GM12878 (cell line): ENCODE data around the gene TTLL12. TPM values are rescaled to one million over a fixed set of nuclear protein-coding genes. Genes with fewer than 3 reads are reported as not detected.

Experiments
- ATAC-seq: fragments of 200-7000 bp; cut with Tn5 transposase; 3 replicates; pipeline ENCODE4 v1.9.1; 2020; ENCODE audit warnings: mild to moderate bottlenecking, moderate library complexity
- BruUV-seq: library from RNA; stranded (reverse); fragments of 400-500 nt; replicated peaks from 2 replicates; lab custom pipeline; 2021; lab: Mats Ljungman, UMichigan
- CTCF ChIA-PET: fragments of 300-600 bp; sonication (Branson Sonifier 250); formaldehyde crosslinking; extraction: SDS; loops from one replicate; lab custom pipeline; 2021; ENCODE audit warnings: inconsistent platforms; lab: Yijun Ruan, JAX
- POLR2A ChIA-PET: fragments of 350-600 bp; formaldehyde crosslinking; extraction: SDS; loops from one replicate; lab custom pipeline; 2021; ENCODE audit warnings: inconsistent platforms; lab: Charles Lee
- RAD21 ChIA-PET: fragments of 300-600 bp; sonication (Branson Sonifier 250); formaldehyde crosslinking; loops from one replicate; lab custom pipeline; 2023; ENCODE audit warnings: antibody characterized with exemption; ENCODE audit not compliant: unreplicated experiment; lab: Charles Lee
- SMC1A ChIA-PET: fragments of 300-600 bp; sonication (Branson Sonifier 250); formaldehyde crosslinking; loops from one replicate; lab custom pipeline; 2023; ENCODE audit not compliant: unreplicated experiment, uncharacterized antibody; lab: Charles Lee
- DNase-seq: peaks from one replicate; pipeline ENCODE4 v3.0.0-alpha.2; 2011; ENCODE audit warnings: low read depth, low spot score
- FAIRE-seq: peaks from 3 replicates; lab custom pipeline; 2011; peaks lifted over from hg19 to GRCh38; lab: Jason Lieb, UNC
- H2AFZ ChIP-seq: 2 replicates; pipeline ENCODE4 v1.6.0; 2011; ENCODE audit warnings: low read depth, low read length, control low read depth; ENCODE audit not compliant: control insufficient read depth
- H3K27ac ChIP-seq: 2 replicates; pipeline ENCODE4 v1.5.1; 2011; ENCODE audit warnings: control low read depth; ENCODE audit not compliant: control insufficient read depth, insufficient read depth
- H3K27me3 ChIP-seq, 2 experiments: replicated peaks in 1 of 2; 2 replicates each; pipeline versions ENCODE4 v1.6.0 to v1.6.1; 2011; ENCODE audit warnings: low read length in 1 of 2; ENCODE audit not compliant: control insufficient read depth in 2 of 2, insufficient read depth in 2 of 2
- H3K36me3 ChIP-seq, 2 experiments: 2 replicates each; pipeline ENCODE4 v1.5.1; 2011; ENCODE audit warnings: low read length in 1 of 2; ENCODE audit not compliant: control insufficient read depth in 2 of 2, insufficient read depth in 2 of 2
- H3K4me1 ChIP-seq: 2 replicates; pipeline ENCODE4 v1.6.1; 2011; ENCODE audit warnings: mild to moderate bottlenecking, low read length, moderate library complexity, mixed read lengths; ENCODE audit not compliant: control insufficient read depth, insufficient read depth
- H3K4me2 ChIP-seq: 2 replicates; pipeline ENCODE4 v1.6.0; 2011; ENCODE audit warnings: control low read depth; ENCODE audit not compliant: control insufficient read depth, insufficient read depth
- H3K4me3 ChIP-seq: fragments of 200-600 bp; sonication (generic); 2 replicates; pipeline ENCODE4 v1.5.1; 2016
- H3K79me2 ChIP-seq: 2 replicates; pipeline ENCODE4 v1.6.0; 2011; ENCODE audit warnings: low read length; ENCODE audit not compliant: control insufficient read depth, insufficient read depth
- H3K9ac ChIP-seq: 2 replicates; pipeline ENCODE4 v1.8.0; 2011; ENCODE audit warnings: low read length, control low read depth, mixed read lengths; ENCODE audit not compliant: control insufficient read depth, insufficient read depth
- H3K9me3 ChIP-seq: replicated peaks from 3 replicates; pipeline ENCODE4 v1.5.1; 2011; ENCODE audit warnings: mild to moderate bottlenecking, low read length; ENCODE audit not compliant: control insufficient read depth, insufficient read depth
- H4K20me1 ChIP-seq: 2 replicates; pipeline ENCODE4 v1.6.0; 2011; ENCODE audit not compliant: control insufficient read depth, insufficient read depth
- CREB1 ChIP-seq: IDR thresholded peaks from 2 replicates; pipeline ENCODE4 v1.6.1; 2012; ENCODE audit warnings: low read depth, mild to moderate bottlenecking, inconsistent platforms
- ELK1 ChIP-seq: IDR thresholded peaks from 2 replicates; pipeline ENCODE4 v1.6.1; 2012; ENCODE audit warnings: low read depth, low read length, improper control_type of control experiment
- IKZF1 ChIP-seq: fragments of 450-650 bp; conservative IDR thresholded peaks from 2 replicates; pipeline ENCODE4 v1.6.1; 2017; ENCODE audit warnings: antibody characterized with exemption, mild to moderate bottlenecking
- IKZF2 ChIP-seq, 2 experiments: fragments of 450-650 bp; IDR thresholded peaks; 2 replicates each; pipeline ENCODE4 v1.6.1; 2017; ENCODE audit warnings: mild to moderate bottlenecking in 2 of 2, moderate library complexity in 2 of 2
- JUNB ChIP-seq: IDR thresholded peaks from 2 replicates; pipeline ENCODE4 v1.6.1; 2016; ENCODE audit warnings: antibody characterized with exemption, mild to moderate bottlenecking
- NFYA ChIP-seq: IDR thresholded peaks from 2 replicates; pipeline ENCODE4 v1.6.1; 2011; ENCODE audit warnings: low read depth, mild to moderate bottlenecking, low read length, improper control_type of control experiment, borderline replicate concordance
- NFYB ChIP-seq: IDR thresholded peaks from 2 replicates; pipeline ENCODE4 v1.6.1; 2011; ENCODE audit warnings: low read depth, mild to moderate bottlenecking, low read length, improper control_type of control experiment, moderate library complexity; ENCODE audit not compliant: insufficient read depth
- TAF1 ChIP-seq: IDR thresholded peaks from 2 replicates; pipeline ENCODE4 v1.6.1; 2011; ENCODE audit warnings: mild to moderate bottlenecking, low read depth, low read length, borderline replicate concordance
- WGBS: methylation state at CpG from one replicate; pipeline ENCODE4 v1.1.6; 2016; ENCODE audit warnings: low lambda C conversion rate; ENCODE audit not compliant: insufficient replicate concordance, insufficient coverage; ENCODE audit errors: missing lambda C conversion rate; 5-methylcytosine and 5-hydroxymethylcytosine counted together
- in situ Hi-C: fragments of 300-500 bp; cut with MboI; formaldehyde crosslinking; loops from 9 replicates; pipeline ENCODE4 v1.14.3; 2018; ENCODE audit warnings: mixed read lengths
- intact Hi-C: fragments of 100-400 bp; cut with micrococcal nuclease; formaldehyde crosslinking; loops from one replicate; pipeline ENCODE4 v1.14.2; 2022; ENCODE audit not compliant: unreplicated experiment
- polyA plus RNA-seq, 11 experiments: library from polyadenylated mRNA; depleted of rRNA in 4 of 11; unstranded in 6 of 11; stranded (reverse) in 5 of 11; fragments of >200 nt; fragmentation: Nextera tagmentation in 4 of 11; fragmentation: Illumina TruSeq in 1 of 11; extraction: Ambion mirVana in 4 of 11; extraction: Trizol in 1 of 11; gene quantifications; 1 replicate in 1 of 11; 2 replicates in 10 of 11; pipeline versions ENCODE4 v1.2.1 to v1.2.3, GENCODE V29; 2011 to 2016; ENCODE audit warnings: inconsistent platforms in 2 of 11, missing spikeins in 2 of 11, low read depth in 1 of 11
- total RNA-seq, 4 experiments: library from RNA; depleted of rRNA in 3 of 4; stranded (reverse); fragments of >200 nt in 3 of 4; fragmentation: Illumina TruSeq in 1 of 4; extraction: Trizol in 1 of 4; gene quantifications; 2 replicates each; pipeline versions ENCODE4 v1.2.1 to v1.2.3, GENCODE V29; 2013 to 2021
- TF ChIP-seq, protein P1 (sequence below): fragments of 450-650 bp; IDR thresholded peaks from 2 replicates; pipeline ENCODE4 v1.6.1; 2017; ENCODE audit warnings: mild to moderate bottlenecking, moderate library complexity
- TF ChIP-seq, protein P2 (sequence below): fragments of 450-650 bp; IDR thresholded peaks from 2 replicates; pipeline ENCODE4 v1.6.1; 2017; ENCODE audit warnings: low read depth, mild to moderate bottlenecking, moderate library complexity

The TTLL12 gene
- total and polyA plus RNA-seq, 10 of the 15 experiments (the other 5 are each of a cell fraction or from before 2014, with no cell fraction given): 1.00 to 89.8 (median 38.5) TPM

DNA sequence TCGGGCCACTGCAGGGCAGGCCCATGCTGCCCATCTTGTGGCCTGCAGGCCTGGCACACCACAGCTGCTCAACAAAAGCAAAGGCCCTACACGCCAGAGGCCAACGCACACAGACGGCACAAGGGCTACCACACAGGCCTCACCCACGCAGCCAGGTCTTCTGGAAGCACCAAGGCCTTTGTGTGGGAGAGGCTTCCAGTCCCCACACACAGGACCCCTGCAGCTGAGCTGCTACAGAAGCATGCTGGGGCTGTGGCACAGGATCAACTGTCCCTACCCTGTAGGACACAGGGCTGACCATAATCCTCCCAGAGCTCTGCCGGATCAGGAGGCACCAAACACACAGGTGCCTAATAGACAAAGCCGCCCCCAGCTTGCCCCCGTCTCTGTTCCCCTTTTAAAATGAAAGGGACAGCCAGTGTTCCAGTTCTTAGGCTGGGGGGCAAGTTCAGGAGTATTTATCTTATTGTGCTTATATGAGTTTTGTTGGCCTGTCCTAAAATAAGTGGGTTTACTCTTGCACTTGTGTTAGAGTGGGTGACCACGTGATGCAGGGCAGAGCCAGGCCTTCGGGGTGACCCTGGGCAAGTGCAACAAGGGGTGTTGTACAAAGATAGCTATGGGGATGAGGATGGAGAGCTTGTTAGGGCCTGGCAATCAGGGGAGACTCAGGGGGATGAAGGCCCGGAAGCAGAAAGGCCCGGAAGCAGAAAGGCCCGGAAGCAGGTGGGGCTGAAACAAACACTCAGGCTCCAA lies 5.4 kb downstream of the TTLL12 start:
- no peak overlapping the region for H3K9ac ChIP-seq
- CTCF ChIA-PET: no interaction called here
- ATAC-seq: no peak
- DNase-seq: no peak
- no peak for FAIRE-seq
- TF ChIP-seq ELK1: no peak
- TF ChIP-seq, protein P1, sequence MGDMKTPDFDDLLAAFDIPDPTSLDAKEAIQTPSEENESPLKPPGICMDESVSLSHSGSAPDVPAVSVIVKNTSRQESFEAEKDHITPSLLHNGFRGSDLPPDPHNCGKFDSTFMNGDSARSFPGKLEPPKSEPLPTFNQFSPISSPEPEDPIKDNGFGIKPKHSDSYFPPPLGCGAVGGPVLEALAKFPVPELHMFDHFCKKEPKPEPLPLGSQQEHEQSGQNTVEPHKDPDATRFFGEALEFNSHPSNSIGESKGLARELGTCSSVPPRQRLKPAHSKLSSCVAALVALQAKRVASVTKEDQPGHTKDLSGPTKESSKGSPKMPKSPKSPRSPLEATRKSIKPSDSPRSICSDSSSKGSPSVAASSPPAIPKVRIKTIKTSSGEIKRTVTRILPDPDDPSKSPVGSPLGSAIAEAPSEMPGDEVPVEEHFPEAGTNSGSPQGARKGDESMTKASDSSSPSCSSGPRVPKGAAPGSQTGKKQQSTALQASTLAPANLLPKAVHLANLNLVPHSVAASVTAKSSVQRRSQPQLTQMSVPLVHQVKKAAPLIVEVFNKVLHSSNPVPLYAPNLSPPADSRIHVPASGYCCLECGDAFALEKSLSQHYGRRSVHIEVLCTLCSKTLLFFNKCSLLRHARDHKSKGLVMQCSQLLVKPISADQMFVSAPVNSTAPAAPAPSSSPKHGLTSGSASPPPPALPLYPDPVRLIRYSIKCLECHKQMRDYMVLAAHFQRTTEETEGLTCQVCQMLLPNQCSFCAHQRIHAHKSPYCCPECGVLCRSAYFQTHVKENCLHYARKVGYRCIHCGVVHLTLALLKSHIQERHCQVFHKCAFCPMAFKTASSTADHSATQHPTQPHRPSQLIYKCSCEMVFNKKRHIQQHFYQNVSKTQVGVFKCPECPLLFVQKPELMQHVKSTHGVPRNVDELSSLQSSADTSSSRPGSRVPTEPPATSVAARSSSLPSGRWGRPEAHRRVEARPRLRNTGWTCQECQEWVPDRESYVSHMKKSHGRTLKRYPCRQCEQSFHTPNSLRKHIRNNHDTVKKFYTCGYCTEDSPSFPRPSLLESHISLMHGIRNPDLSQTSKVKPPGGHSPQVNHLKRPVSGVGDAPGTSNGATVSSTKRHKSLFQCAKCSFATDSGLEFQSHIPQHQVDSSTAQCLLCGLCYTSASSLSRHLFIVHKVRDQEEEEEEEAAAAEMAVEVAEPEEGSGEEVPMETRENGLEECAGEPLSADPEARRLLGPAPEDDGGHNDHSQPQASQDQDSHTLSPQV: no peak
- TF ChIP-seq IKZF2 (IDR thresholded peaks at IDR 0.05): no peak
- TF ChIP-seq NFYA: no peak
- TF ChIP-seq, protein P2, sequence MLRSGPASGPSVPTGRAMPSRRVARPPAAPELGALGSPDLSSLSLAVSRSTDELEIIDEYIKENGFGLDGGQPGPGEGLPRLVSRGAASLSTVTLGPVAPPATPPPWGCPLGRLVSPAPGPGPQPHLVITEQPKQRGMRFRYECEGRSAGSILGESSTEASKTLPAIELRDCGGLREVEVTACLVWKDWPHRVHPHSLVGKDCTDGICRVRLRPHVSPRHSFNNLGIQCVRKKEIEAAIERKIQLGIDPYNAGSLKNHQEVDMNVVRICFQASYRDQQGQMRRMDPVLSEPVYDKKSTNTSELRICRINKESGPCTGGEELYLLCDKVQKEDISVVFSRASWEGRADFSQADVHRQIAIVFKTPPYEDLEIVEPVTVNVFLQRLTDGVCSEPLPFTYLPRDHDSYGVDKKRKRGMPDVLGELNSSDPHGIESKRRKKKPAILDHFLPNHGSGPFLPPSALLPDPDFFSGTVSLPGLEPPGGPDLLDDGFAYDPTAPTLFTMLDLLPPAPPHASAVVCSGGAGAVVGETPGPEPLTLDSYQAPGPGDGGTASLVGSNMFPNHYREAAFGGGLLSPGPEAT: no peak
- TF ChIP-seq TAF1: no peak
- no peak for TF ChIP-seq NFYB
- no peak for TF ChIP-seq JUNB
- TF ChIP-seq CREB1: no peak
- TF ChIP-seq IKZF1: no peak
- TF ChIP-seq, all 136 proteins: peak for 0
- Histone ChIP-seq H3K4me2 (no peak overlapping the region), H3K27ac (no peak overlapping the region), H3K36me3 (peaks cover 7% of the 10 kb centered on the region in 2 experiments; a peak in 3 of 4 replicates), H4K20me1 (no peaks in the 10 kb centered on the region), H2AFZ (no peak overlapping the region), H3K9me3 (no peaks in the 10 kb centered on the region), H3K4me3 (no peak overlapping the region), H3K27me3 (no peaks in the 10 kb centered on the region), H3K4me1 (peaks cover 6% of the 10 kb centered on the region), H3K79me2 (peaks cover 14% of the 10 kb centered on the region)
- ChIA-PET POLR2A (no interaction called here), SMC1A (no interaction called here), RAD21 (no interaction called here)
- 75% methylated on average over 13 of the region's 13 CpGs for WGBS
- in situ Hi-C loops: no loop called here
- intact Hi-C loops: no loop called here
- no TSS peak for BruUV-seq
